Left hindlimb (tissue), 1 donor: ENCODE results near the gene HDAC9.
"Not testable (repeated sequence)": the region's sequence is repeated elsewhere in the genome, so short reads cannot be mapped to it uniquely, and the experiment has no call there.

Experiments
- DNase-seq: peaks from one replicate; pipeline ENCODE4 v3.0.0-alpha.2; 2018

HDAC9 gene

GRCh38 chr7:18667466-18667865 is 171.9 kb downstream of the HDAC9 start:
- no peak for DNase-seq

GRCh38 chr7:18671176-18671575 is 175.6 kb downstream of the HDAC9 start:
- DNase-seq, result no peak

- no peak for DNase-seq
Measured at GRCh38 chr7:18675579-18675978, 180.0 kb downstream of the HDAC9 start.

- DNase-seq, result no peak
Measured at GRCh38 chr7:18679261-18679660, 183.7 kb downstream of the HDAC9 start.

- DNase-seq, result no peak
Measured at GRCh38 chr7:18680576-18680975, 185.0 kb downstream of the HDAC9 start.

GRCh38 chr7:18684916-18685315 is 189.4 kb downstream of the HDAC9 start:
- no peak for DNase-seq

DNA sequence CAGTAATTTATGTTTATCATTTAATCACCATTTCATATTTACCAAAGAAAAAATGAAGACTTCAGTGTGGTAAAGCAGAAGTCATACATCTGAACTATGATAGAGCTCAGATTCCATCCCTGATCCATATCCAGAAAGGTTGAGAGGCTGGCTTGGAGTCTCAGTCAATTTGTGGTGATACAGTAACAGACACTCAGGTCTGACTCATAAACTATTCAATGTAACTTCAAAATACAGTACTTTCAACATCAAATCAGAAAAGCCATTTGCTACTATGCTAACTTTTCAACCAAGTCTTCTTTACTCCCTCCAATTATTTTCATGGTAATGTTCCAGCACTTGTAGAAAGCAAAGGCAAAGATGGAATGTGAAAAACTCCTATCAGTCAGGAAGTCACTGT is 190.4 kb downstream of the HDAC9 start:
- DNase-seq, result no peak

DNA sequence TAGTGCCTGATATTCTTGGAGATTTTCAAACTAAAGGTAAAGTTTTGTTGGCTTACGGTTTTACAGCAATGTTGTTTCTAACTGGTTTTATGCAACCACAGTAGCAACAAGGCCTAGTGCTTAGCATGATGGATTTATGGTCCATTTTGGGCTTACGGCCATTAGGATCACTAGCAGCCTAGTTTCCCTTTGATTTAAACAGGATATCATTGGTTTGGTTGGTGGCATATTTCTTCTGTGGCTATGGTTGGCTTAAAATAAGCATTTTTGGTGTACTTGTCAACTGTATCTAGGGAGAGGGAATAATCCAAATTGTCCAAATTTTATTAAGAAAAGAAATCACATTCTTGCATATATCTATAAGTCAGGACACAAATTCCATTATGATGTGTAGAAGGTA is 194.0 kb downstream of the HDAC9 start:
- no peak for DNase-seq

DNA sequence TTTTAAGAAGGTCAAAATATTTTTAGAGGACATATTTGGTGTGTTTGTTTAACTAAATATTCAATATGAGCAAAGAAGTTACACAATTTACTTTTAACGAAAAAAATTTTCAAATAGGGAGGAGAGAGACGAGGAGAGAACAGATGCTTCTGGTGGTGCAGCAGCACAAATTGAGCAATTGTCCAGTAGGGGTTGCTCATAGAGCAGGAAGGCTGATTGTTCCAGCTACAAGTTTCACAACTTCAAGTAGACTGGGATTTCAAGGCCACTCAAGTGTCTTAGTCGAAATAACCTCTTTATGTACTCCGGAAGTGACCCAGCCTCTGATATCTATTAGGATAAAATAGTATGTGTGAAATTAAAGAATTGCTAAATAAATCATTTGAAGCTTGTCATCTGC is 197.9 kb downstream of the HDAC9 start:
- peak; percentile 36 for DNase-seq

DNA sequence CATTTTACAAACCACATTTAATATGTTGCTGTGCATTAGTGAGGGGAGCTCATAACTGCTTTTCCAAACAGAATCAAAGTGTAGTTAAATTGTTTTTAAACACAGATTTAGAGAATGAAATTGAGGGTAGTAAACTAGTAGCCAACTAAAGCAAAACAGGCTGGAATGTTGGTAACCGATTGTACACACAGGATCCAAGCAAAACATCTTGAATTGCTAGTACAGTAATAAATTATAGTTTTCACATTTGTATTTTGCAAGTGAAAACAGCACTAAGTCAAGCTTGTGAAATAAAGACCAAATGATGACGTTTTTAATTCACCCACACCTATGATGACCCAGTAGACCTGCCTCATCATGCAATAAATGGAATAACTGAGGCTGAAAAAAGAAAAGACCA is 198.3 kb downstream of the HDAC9 start:
- DNase-seq, result no peak

GRCh38 chr7:18694484-18694883 is 198.9 kb downstream of the HDAC9 start:
- DNase-seq, result no peak

DNA sequence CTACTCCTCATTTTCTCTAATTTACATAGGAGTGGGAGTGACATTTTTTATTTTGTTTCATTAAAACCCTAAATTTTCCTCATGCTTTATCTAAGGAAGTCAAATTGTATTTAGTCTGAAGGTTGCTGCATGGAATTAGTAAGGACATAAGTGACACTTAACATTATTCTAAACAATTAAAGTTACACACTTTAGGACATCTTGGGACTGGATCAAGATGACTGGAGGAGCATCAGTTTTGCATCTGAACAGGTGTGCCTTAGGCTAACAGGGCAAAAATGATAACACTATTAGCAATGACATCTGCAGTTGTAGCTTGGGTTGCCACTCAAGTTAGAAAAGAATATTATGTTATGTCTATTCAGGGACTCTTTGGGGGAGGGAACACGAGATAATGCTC is 199.4 kb downstream of the HDAC9 start:
- no peak for DNase-seq

DNA sequence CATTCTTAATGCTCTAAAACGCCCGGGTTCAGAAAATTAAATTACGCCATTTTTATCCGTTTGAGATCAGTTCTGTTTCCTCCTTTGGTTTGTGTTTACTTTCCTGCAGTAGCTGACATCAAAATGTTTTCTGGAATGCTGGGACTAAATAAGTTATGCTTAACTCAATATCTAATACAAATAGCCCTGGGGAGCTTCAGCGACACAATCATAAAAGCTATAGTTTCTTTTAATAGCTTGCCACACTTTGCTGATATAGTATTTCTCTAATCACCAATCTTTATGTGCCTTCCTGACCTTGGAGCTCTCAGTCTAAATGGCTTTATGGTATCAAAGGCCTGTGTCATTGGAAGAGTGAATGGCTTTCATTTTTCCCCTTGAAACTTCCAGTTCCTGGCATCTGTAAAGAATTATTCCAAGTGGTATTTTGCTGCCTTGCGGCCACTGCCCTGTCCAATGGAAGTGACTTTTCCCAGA is 202.7 kb downstream of the HDAC9 start:
- no peak for DNase-seq

DNA sequence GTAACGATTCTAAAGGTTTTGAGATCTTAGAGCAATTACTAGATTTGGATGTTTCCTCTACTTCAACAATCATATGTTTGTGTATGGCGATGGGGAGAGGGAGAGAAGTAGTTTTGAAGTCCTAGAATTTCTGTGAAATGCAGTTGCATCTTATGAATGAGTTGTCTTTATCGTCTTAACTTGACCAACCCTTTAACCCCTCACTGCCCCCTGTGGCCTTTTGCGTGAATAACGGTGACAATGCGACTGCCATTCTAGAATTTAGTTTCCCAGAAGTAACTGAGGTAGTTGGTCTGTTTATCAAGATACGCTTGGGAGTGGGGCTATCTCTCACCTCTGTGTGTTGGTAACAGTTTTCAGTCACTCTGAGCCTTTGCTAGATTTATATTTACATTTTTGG is 204.6 kb downstream of the HDAC9 start:
- DNase-seq, result no peak

DNA sequence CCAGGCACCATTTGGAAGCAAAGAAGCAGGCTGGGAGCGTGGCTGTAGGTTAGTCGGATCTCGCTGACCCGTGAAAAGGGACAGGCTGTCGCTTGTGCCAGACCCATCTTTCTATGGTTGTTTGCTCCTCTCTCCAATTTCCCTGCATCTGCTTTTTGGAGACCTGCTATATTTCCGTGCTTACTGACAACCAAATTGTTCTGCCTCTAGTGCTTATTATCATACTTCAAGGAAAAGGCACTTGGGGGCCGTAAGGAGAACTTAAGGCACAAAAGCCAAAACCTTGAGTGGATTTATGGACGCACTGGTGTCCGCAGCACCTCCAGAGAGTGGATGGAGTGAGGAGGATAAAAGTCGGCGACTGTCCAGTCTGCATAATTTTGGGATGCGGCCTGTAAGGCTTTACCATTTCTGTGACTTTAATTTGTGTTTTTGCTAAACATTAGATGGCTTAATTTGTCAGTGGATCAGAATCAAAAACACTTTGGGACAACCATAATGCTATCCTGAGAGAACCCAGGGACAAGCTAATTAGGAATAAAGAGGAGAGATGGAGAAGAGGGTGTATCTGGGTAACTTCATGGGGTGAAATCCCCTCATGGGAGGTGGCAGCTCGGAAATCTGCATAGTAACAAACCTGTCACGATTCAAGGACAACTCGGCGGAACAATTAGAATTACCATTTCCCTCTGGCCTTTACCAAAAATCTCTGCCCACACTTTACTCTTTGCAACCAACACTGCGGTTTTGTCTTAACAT is 206.7 kb downstream of the HDAC9 start:
- no peak for DNase-seq

DNA sequence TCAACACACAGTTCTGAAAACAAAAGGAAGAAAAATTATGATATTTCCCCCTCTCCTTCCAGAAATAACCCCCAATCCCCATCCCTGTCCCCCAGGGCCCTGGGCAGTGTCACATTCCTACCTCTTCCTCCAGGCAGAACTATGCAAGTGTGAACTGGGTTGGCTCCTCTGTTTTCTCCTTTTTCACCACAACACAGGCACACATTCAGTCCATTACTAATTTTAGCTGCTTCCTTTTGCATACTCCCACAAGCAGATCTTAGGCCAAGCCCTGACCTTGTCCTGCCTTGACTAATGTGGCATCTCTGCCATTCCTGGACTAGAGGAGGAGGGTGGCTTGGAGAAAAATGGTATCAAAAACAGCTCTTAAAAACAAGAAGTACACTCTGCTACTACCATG is 208.1 kb downstream of the HDAC9 start:
- no peak for DNase-seq

DNA sequence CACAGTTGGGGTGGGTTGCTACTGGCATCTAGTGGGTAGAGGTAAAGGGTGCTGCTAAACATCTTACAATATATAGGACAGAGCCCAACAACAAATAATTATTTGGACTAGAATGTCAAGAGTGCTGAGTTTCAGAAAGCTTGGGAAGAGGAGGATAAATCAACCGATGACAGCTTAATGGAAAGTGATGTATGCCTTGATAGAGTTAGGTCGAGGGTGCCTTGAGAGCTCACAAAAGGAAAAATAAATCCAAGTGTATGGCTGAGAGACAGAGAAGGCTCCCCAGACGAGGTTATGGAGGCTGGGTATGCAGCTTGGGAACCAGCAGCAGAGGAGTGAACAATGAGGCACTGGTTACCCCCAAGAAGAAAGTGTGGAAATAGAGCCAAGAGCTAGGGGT is 211.1 kb downstream of the HDAC9 start:
- DNase-seq, result no peak

DNA sequence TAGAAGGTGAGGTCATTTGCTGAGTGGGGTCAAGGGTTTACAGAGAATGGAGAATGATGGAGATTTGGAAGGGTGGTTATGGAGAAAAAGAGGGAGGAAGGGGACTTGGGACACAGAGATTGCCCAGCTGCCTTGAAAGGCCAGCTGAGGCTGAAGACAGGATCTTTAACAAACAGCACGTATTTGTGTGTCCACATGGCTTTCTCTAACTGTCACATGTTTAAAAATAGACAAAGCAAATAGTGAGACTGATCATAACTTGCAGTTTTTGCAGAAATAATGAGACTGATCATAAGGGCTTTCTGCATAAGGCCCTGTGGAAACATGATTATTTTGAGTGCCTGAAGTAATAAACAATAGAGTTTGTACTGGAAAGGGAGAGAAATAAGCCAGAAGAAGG is 212.7 kb downstream of the HDAC9 start:
- DNase-seq, result no peak

- no peak for DNase-seq
Measured at GRCh38 chr7:18715988-18716387, 220.4 kb downstream of the HDAC9 start.

- DNase-seq, result no peak
Measured at GRCh38 chr7:18721429-18721828, 225.9 kb downstream of the HDAC9 start.

DNA sequence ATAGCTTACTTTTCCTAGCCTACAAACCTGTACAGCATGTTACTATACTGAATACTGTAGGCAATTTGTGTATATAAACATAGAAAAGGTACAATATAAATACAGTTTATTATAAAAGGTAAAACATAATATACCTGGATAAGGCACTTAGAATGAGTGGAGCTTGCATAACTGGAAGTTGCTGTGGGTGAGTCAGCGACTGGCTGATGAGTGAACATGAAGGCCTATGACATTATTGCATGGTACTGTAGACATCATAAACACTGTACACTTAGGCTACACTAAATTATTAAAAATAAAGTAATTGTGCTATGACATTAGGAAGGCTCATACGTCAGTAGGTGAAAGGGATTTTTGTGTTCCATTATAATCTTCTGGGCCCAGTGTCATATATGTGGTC is 228.8 kb downstream of the HDAC9 start:
- DNase-seq, result no peak

DNA sequence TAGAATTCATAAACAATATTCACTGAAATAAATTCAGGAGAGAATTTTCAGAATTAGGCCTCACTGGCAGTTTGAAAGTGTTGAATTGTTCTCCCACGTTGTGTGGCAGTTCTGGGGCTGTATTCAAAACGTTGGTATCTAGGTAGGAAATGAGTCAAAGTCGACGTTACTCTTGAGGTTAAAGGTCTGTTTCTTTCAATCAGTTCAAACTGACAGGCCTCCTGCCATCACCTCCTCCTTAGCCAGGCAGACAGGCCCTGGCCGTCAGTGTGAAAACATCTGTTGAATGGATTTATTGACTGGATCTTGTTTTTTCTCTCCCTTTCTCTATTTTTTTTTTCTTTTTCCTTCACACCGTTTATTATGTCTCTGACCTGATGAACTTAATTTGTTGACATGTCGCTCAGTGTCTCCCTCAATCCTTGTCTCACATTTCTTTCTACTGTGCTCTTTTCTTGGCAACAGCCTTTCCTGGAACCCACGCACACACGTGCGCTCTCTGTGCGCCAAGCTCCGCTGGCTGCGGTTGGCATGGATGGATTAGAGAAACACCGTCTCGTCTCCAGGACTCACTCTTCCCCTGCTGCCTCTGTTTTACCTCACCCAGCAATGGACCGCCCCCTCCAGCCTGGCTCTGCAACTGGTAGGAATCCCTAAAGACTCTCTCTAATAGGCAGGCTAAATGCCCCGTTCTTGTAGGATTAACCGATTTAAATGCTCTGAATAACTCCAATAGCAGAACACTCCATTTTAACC is 231.7 kb downstream of the HDAC9 start:
- peak; percentile 41 for DNase-seq

DNA sequence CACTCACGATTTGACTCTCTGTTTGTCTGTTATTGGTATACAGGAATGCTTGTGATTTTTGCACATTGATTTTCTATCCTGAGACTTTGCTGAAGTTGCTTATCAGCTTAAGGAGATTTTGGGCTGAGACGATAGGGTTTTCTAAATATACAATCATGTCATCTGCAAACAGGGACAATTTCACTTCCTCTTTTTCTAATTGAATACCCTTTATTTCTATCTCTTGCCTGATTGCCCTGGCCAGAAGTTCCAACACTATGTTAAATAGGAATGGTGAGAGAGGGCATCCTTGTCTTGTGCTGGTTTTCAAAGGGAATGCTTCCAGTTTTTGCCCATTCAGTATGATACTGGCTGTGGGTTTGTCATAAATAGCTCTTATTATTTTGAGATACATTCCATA is 240.5 kb downstream of the HDAC9 start:
- not testable (repeated sequence) for DNase-seq

GRCh38 chr7:18740579-18740988 is 245.0 kb downstream of the HDAC9 start:
- DNase-seq, result no peak
